ENCODE data around the gene GALNT11.

Gene GALNT11

GRCh38 chr7:152121432-152121831 lies 96.0 kb downstream of the GALNT11 start:
- no peak for DNase-seq

DNA sequence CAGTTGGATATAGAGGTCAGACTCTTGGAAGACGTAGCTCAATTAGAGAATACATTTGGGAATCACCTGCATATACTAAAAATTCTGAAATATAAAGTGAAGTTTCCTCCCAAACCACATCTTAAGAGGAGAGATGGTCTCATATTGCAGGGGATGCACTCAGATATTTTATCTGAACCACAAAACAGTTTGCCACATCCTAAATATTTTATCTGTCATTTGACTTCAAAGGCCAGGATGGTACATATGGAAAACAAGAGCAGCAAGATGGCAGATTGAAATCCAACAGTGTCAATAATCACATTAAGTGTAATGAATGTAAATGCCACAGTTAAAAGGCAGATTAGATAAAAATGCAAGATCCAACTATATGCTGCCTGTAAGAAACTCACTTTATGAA lies 97.1 kb downstream of the GALNT11 start:
- DNase-seq, result no peak

- DNase-seq, result no peak
Measured at GRCh38 chr7:152126741-152127140, 101.3 kb downstream of the GALNT11 start.

- no peak for DNase-seq
Measured at GRCh38 chr7:152127229-152127628, 101.8 kb downstream of the GALNT11 start.

GRCh38 chr7:152128252-152128651 lies 102.8 kb downstream of the GALNT11 start:
- no peak for DNase-seq

DNA sequence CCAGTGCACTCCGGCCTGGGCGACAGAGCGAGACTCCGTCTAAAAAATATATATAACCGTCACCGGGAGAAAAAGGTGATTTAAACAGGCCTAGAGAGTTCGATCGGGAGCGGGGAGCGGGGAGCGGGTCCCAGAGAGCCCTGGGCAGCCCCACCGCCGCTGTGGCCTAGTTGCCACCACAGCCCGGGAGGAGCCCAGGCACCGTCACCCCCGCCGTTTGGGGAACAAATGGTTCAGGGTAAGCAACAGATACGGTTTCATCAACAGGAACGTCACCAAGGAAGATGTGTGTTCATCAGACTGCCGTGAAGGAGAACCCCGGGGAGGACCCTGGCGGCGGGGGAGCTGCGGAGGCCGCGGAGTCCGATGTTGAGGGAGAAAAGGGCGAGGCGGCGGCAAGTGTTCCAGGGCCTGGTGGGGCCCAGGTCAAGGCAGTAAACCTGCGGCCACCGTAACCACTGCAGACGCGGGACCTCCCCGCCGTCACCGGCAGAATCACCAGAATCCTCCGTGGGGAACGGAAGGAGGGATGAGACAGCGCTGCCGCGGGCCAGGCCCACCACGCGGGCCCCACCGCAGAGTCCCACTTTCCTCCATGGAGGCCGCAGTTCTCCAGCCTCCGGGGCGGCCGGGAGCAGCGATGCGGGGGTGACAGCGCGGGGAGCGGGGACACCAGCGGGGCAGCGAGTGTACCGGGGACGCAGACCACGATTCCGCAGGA lies 103.4 kb downstream of the GALNT11 start:
- DNase-seq, result no peak

GRCh38 chr7:152129682-152130081 lies 104.2 kb downstream of the GALNT11 start:
- DNase-seq, result no peak

DNA sequence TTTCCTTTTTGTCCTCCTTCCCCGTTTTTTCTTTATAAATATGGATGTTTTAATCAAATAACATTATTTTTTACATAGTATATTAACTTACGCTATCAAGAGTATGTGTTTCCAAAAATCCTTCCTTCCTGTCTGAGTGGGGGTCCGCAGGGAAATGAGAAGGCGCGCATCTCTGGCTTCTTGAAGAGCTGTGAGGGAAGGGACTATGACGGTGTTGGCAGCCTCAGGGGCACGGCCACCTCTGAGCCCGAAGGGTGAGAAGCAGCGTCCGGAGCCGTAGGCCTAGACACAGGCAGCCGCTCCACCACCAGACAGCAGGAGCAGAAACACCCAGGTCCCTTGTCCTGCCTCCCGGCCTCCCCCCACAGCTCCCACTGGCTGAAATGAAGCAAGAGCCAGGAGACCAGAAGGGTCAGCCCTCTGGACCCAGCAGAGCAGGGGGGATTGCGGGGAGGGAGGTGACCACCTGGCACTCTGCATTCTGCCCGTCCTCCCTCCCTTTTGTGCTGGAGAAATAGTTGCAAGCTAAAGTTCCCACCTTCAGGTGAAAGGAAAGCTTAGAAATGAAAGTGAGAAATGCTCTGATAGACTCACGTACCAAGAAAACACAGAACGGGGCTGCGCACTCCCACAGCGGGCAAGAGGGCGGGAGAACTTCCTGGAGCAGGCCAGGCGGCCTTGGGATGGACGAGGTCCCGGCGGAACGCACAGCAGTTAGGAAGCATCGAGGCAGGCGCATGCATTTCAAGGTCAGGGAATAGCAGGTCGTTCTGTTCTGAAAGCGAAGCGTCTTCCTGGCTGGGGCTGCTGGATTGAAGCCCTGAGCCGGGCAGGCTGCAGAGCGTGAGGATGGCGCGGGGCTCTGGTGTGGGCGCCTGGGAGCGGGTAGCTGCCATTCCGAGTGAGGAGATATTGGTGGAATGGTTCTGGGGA lies 105.5 kb downstream of the GALNT11 start:
- DNase-seq, result no peak

- DNase-seq, result no peak
Measured at GRCh38 chr7:152131981-152132494, 106.6 kb downstream of the GALNT11 start.

- DNase-seq, result no peak
Measured at GRCh38 chr7:152132812-152133211, 107.3 kb downstream of the GALNT11 start.

DNA sequence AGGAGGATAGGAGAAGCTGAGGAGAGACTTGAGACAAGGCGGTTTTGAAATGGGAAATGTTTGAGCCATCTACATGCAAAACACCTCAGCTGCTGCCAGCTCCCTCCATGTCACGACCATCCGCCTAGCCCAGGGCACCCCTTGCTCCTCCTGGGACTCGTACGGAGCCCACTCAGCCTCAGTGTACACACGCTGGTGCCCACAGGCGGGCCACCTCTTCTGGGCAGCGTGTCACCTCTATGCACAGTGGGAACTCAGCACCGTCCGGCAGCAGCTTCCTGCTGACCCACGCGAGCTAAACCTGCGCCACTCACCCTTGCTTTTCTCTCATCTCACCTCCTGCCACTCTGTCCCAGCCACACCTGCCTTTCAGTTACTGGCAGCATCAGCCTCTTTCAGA lies 108.3 kb downstream of the GALNT11 start:
- DNase-seq, result no peak

DNA sequence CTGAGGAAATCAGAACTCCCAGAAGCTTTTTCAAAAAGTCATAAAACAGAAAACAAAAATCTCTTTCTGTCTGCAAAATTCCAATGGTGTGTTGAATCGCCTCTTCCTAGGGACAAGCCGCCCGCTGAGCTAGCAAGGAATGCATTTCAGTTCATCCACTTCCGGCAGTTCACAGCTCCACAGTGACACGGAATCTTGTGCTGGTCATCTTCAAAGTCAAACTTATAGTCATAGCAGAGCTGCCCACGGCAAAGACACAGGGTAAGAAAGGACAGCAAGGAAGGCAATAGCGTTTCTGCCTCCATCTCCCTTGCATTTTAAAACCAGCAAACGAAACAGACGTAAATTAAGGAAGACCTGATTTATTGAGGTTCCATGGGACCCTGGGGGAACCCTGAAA lies 111.2 kb downstream of the GALNT11 start:
- DNase-seq, result no peak

DNA sequence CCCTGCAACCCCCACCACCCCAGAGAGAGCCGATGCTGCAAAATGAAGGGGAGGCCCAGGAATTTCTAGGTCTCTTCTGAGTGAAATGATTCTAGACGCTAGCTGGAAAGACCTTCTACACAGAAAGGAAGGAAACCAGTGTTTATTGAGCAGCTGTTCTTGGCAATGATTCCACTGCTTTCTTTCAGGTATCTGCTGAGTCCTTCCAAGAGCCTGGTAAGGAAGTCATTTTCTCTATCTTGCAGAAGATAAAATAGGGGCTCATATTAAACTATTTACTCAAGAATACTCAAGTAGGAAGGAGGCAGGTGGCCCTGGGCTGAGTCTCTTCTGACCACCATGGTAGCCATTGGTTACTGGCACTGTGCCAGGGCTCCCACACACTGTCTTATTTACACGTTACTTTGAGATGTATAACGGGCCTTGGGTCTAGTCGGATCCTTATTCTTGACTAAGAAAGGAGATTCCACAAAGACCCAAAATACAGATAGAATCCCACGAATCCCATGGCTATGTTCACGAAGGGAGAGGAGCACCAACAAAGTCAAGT lies 112.1 kb downstream of the GALNT11 start:
- DNase-seq, result peak; percentile 40

DNA sequence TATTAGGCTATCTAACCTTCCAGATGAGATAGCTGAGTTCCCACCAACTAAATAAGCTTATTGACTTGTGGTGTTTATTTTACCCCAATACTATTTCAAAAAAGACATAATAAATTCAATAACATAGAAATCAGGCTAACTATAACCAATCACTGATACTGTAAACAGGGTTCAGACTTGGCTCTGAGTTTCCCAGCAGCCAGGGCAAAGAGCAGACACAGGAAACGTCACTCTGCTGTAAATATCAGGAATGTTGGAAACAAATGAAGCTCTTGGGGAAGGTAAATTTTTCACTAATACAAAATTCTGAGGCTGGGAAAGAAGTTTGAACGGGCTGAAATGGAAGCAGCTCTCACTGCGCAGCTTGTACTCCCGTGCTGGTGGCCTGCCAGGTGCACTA lies 114.6 kb downstream of the GALNT11 start:
- no peak for DNase-seq

GRCh38 chr7:152140560-152140959 lies 115.1 kb downstream of the GALNT11 start:
- DNase-seq, result no peak

DNA sequence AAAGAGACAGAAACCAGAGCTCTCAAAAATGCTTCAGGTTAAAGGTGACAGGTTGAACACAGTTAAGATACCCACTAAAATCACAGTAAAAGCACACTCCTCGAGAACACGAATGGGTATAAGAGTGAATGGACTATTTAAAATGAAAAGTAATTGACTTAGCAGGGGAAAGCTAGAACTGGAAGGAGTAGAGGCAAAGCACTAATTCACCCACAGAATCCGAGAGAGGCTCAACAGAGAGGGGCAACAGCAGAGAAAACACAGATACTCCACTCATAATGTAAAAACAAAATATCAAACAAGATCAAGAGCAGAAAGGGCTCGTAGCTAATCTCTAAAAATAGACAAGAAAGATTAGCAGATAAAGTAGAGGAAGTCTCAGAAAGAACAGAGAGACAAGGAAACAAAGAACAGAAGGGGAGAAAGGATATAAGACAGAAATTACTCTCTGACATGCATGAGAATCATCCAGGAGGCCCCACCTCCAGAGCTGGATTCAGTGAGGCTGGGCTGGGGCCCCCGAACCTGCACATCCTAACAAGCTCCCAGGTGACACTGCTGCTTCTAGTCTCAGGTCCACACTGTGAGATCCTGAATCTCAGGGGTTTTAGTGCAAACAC lies 117.6 kb downstream of the GALNT11 start:
- DNase-seq, result no peak

- DNase-seq, result no peak
Measured at GRCh38 chr7:152144557-152145245, 119.2 kb downstream of the GALNT11 start.

GRCh38 chr7:152145853-152146466 lies 120.5 kb downstream of the GALNT11 start:
- peak; percentile 29 for DNase-seq

DNA sequence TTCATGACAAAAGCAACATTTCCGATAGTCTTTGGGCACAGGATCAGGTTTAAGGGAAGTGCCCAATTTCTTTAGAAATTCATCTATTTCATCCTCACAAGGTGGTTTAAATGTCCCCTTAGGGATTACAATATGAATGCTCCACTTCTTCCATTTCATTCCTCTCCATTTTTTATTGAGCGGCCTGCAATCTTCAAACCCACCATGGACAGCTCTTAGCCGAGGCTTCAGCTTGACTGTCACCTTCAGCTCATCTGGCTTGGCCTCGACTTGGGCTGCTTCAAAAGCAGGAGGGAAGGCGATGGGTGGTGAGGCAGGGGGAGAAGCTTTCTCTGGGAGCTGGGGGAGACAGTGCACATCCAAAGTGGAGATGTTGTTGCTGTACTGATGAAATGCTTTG lies 123.2 kb downstream of the GALNT11 start:
- no peak for DNase-seq

GRCh38 chr7:152149363-152149762 lies 123.9 kb downstream of the GALNT11 start:
- DNase-seq, result no peak

GRCh38 chr7:152152267-152152666 lies 126.8 kb downstream of the GALNT11 start:
- no peak for DNase-seq

All from NCI-H1092 treated with DMSO at 0.1 percent for 48 hours (cell line).